Muscle of leg (tissue), 11 donors: ENCODE measurements around the gene KCNN1. TPM values are rescaled to one million over a fixed set of nuclear protein-coding genes. Genes with fewer than 3 reads are reported as not detected.
"Not testable (repeated sequence)": the region's sequence is repeated elsewhere in the genome, so short reads cannot be mapped to it uniquely, and the experiment has no call there.

Source experiments
- DNase-seq: peaks from one replicate; pipeline ENCODE4 v3.0.0; 2013
- H3K27ac ChIP-seq: one replicate; pipeline ENCODE4 v1.5.1; 2013; ENCODE audit warnings: mild to moderate bottlenecking, low read length, control low read depth
- H3K27me3 ChIP-seq: one replicate; pipeline ENCODE4 v1.6.1; 2013; ENCODE audit warnings: low read length; ENCODE audit not compliant: control insufficient read depth, insufficient read depth
- H3K36me3 ChIP-seq: one replicate; pipeline ENCODE4 v1.6.1; 2013; ENCODE audit warnings: low read length; ENCODE audit not compliant: control insufficient read depth, insufficient read depth
- H3K4me1 ChIP-seq: one replicate; pipeline ENCODE4 v1.6.1; 2013; ENCODE audit warnings: low read length; ENCODE audit not compliant: control insufficient read depth, insufficient read depth
- H3K4me3 ChIP-seq: one replicate; pipeline ENCODE4 v1.5.1; 2013; ENCODE audit warnings: low read length, control low read depth
- H3K9me3 ChIP-seq: replicated peaks from 2 replicates; pipeline ENCODE4 v1.6.1; 2013; ENCODE audit warnings: low read depth, low read length; ENCODE audit not compliant: control insufficient read depth
- WGBS: methylation state at CpG from one replicate; pipeline ENCODE4 v1.1.5; 2013; ENCODE audit warnings: missing lambda C conversion rate; ENCODE audit not compliant: insufficient coverage; 5-methylcytosine and 5-hydroxymethylcytosine counted together
- polyA plus RNA-seq, 8 donors: library from polyadenylated mRNA; unstranded; fragments of 120-200 nt; gene quantifications; one replicate each; pipeline versions ENCODE4 v1.2.1 to v1.2.3, GENCODE V29; 2013; ENCODE audit warnings: inconsistent platforms in 1 of 8, low replicate concordance in 1 of 8; ENCODE audit not compliant: insufficient read length in 8 of 8, insufficient read depth in 1 of 8
- total RNA-seq: library from RNA; stranded (reverse); fragments of 120-200 nt; gene quantifications from one replicate; pipeline ENCODE4 v1.2.4, GENCODE V29; 2013

The KCNN1 gene
- total and polyA plus RNA-seq, 9 donors, result 0.65 to 2.5 (median 1.3) TPM

DNA sequence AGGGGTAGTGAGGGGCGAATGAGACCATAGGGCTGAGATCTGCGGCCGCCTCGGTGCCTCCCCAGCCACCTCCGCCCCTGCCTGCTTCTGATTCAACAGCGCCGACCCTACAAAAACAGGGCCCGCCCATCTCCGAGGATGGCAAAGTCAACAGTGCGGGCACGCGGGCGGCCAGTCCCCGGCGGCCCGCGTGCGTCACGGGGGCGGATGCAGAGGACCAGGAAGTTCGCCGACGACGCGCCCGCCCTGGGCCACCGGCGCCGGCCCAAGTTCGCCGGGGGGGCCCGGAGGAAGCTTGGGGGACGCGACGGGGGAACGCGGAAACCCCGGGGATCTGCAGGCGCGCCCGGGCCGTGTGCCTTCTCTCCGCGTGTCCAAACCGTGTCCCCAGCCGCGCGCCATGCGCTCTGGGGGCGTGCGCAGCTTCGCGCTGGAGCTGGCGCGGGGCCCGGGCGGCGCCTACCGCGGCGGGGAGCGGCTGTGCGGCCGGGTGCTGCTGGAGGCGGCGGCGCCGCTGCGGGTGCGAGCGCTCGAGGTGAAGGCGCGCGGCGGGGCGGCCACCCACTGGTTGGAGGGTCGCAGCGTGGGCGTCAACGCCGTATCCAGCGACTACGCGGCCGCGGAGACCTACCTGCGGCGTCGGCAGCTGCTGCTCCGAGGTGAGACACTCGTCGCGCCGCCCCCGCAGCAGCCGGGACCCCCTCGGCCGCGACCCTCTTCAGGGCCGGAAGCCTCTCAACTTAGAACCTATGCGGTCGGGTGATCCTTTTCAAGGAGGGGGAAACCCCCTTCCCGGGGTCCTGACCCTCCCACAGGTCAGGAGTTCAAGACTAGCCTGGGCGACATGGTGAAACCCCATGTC is 34.2 kb downstream of the KCNN1 start:
- Histone ChIP-seq H3K27me3 (peaks cover 21% of the 10 kb centered on the region), H3K4me1 (peaks cover 10% of the 10 kb centered on the region), H3K9me3 (no peaks in the 10 kb centered on the region), H3K4me3 (peak overlapping the region; percentile 39), H3K27ac (peak overlapping the region; percentile 20), H3K36me3 (no peaks in the 10 kb centered on the region)
- DNase-seq, result peak; percentile 87
- under 1% methylated on average over 101 of the region's 105 CpGs for WGBS

DNA sequence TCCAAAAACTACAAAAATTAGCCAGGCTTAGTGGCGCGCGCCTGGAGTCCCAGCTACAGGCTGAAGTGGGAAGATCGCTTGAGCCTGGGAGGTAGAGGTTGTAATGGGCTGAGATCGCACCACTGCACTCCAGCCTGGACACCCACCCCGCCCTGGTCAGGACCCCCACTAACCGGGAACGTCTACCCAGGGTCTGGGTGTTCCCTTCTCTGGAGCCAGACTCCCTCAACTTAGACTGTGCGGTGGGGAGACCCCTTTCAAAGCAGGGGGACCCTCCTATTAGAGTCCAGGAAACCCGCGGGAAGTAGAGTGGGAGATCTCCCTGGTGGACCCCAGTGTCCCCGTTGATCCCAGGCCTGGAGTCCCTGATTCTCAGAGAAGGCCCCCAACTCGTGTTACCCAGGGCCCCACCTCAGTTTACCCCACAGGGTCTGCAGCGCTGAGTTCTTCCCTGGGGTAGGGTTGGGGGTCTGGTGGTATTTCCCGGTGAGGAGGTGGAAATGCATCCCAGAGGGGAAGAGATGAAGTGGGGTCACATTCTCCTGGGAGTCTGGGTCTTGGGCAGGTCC is 35.0 kb downstream of the KCNN1 start:
- no peaks in the 10 kb centered on the region for H3K9me3 ChIP-seq
- WGBS, result no CpG with 5 or more reads among the region's 15 CpGs
- peaks cover 10% of the 10 kb centered on the region for H3K4me1 ChIP-seq
- peaks cover 21% of the 10 kb centered on the region for H3K27me3 ChIP-seq
- H3K27ac ChIP-seq, result peak overlapping the region; percentile 20
- H3K36me3 ChIP-seq, result no peaks in the 10 kb centered on the region
- peak; percentile 36 for DNase-seq
- H3K4me3 ChIP-seq, result peak overlapping the region; percentile 39

DNA sequence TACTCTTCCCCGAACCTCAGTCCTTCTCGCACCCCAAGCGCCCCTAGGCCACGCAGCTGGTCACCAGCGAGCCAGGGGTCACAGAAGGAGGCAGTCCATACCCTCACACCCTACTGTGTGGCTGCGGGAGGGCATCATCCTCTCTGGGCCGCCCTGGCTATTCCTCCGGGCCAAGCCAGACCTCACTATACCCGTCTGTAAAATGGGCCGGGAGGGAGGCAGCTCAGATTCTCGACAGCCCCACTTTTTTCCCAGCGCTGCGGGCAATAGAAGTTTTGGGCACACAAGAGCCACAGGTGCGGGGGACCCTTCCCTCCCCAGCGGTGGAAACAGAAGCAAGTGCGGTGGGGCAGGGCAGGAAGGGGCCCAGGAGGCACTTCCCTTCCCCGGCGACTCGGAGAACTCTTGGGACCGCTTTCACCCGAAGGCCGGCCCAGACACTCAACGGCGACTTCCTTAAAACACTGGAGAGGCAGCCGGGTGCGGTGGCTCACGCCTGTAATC is 35.5 kb downstream of the KCNN1 start:
- peak; percentile 48 for DNase-seq
- peaks cover 13% of the 10 kb centered on the region for H3K4me1 ChIP-seq

DNA sequence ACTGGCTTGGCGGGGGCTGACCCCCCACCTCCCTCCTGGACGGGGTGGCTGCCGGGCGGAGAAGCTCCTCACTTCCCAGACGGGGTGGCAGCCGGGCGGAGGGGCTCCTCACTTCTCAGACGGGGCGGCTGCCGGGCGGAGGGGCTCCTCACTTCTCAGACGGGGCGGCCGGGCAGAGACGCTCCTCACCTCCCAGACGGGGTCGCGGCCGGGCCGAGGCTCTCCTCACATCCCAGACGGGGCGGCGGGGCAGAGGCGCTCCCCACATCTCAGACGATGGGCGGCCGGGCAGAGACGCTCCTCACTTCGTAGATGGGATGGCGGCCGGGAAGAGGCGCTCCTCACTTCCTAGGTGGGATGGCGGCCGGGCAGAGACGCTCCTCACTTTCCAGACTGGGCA is 38.8 kb downstream of the KCNN1 start:
- DNase-seq, H3K36me3 ChIP-seq, H3K9me3 ChIP-seq, H3K4me3 ChIP-seq, H3K27ac ChIP-seq: not testable (repeated sequence)
- Histone ChIP-seq H3K27me3 (peaks cover 19% of the 10 kb centered on the region), H3K4me1 (peaks cover 25% of the 10 kb centered on the region)
- WGBS, result 93% methylated on average over 7 of the region's 35 CpGs

More for the DNA sequence above, 35.5 kb downstream of the KCNN1 start:
- H3K27ac ChIP-seq, result no peak overlapping the region
- 83% methylated on average over 15 of the region's 27 CpGs for WGBS
- peak overlapping the region; percentile 39 for H3K4me3 ChIP-seq
- no peaks in the 10 kb centered on the region for H3K36me3 ChIP-seq
- H3K27me3 ChIP-seq, result peaks cover 21% of the 10 kb centered on the region
- no peaks in the 10 kb centered on the region for H3K9me3 ChIP-seq

DNA sequence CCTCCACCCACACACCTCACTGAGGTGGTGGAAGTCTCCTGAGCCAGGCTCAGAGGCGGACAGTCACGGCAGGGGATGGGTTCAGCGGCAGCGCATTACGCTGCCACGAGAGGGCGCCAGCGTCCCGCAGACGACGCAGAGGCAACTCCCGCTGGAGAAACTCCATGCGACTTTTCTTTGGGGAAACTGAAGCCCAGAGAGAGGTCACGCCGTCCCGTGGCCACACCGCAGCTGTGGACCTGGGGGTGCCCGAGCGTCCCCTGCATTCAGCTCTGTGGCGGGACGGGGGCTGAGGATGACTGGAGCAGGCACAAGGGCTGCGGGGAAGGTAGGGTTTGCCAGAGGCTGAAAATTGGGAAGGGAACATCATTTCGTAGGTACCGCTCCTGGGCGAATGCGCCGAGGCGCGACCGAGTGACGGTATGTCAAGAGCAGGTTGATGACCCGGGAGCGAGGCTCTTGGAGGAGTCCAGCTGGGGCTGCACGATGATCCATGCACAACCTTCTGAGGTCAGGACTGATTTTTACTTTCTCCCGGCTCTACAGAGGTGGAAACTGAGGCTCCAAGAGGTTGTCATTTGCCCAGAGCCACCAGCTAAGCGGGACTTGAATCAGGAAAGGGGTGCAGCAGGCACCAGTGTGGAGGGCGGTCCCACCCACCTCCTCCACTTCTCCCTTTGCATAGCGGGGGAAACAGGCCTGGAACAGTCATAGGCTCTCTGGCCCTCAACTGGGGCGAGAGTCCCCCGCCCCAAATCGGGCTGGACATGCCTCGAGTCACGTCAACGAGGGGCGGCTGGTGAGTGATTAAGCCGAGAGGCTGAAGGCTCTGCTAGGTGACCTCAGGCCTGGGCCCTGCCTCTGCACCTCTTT is 40.4 kb downstream of the KCNN1 start:
- peaks cover 16% of the 10 kb centered on the region for H3K4me1 ChIP-seq
- peak overlapping the region; percentile 55 for H3K4me3 ChIP-seq
- H3K27ac ChIP-seq, result peak overlapping the region; percentile 90
- under 1% methylated on average over 44 of the region's 46 CpGs for WGBS
- DNase-seq, result peak; percentile 88
- H3K27me3 ChIP-seq, result peaks cover 6% of the 10 kb centered on the region
- no peaks in the 10 kb centered on the region for H3K9me3 ChIP-seq
- H3K36me3 ChIP-seq, result peaks cover 5% of the 10 kb centered on the region

DNA sequence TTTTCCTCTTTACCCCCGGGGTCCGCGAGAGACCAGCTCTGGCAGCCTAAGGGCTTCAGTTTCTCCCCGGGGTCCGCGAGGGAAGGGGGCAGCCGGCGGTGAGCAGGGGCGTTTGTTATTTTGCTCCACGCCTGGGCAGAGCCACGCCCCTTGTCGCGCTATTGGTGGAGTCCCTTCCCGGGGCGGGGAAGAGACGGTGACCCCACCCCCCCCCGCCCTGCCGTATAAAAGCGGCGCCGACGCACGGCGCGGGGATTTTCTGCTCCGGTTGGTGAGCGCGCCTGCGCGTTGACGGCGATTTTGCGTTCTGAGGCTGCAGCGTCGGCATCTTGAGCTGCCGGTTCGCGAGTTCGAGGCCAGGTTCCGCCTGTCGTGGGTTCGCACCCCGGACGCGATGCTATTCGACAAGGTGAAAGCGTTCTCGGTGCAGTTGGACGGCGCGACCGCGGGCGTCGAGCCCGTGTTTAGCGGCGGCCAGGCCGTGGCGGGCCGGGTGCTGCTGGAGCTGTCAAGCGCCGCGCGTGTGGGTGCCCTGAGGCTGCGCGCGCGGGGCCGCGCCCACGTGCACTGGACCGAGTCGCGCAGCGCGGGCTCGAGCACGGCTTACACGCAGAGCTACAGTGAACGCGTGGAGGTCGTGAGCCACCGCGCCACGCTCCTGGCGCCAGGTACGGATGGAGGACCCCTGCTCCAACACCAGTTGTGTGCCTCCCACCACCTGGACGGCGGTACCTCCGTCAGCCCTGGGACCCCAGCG is 41.2 kb downstream of the KCNN1 start, which contains the start of gene ARRDC2:
ARRDC2 (plus strand) TSS at position 254 of the 757 bp plus-strand sequence; CDS start at position 395, 141 bp downstream.
- Histone ChIP-seq H3K4me3 (peak within 1 kb of the TSS; percentile 55), H3K36me3 (peaks cover 5% of the 10 kb centered on the region), H3K27me3 (peaks cover 1% of the 10 kb centered on the region), H3K9me3 (no peaks in the 10 kb centered on the region), H3K27ac (peak within 1 kb of the TSS; percentile 90), H3K4me1 (peaks cover 16% of the 10 kb centered on the region)
- DNase-seq, result peak; percentile 98
- 15% methylated on average over 92 of the region's 92 CpGs for WGBS

DNA sequence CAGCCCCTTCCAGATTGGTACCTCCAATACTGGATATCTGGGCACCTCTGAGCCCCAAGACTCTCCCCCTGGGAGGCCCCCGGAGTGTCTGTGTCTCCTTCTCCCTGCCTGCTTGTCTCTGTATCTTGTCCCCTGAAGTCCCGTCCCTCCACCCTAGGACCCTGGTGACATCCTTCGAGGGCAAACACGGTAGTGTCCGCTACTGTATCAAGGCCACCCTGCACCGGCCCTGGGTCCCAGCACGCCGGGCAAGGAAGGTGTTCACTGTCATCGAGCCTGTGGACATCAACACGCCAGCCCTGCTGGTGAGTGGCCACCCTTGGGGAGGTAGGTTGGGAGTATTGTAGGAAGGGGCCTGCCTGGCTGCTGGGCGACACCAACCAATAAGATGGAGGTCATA is 41.9 kb downstream of the KCNN1 start:
- H3K36me3 ChIP-seq, result peaks cover 12% of the 10 kb centered on the region
- H3K27me3 ChIP-seq, result no peaks in the 10 kb centered on the region
- 94% methylated on average over 11 of the region's 11 CpGs for WGBS
- peaks cover 16% of the 10 kb centered on the region for H3K4me1 ChIP-seq
- DNase-seq, result no peak
- H3K27ac ChIP-seq, result no peak overlapping the region
- H3K9me3 ChIP-seq, result no peaks in the 10 kb centered on the region
- no peak overlapping the region for H3K4me3 ChIP-seq

DNA sequence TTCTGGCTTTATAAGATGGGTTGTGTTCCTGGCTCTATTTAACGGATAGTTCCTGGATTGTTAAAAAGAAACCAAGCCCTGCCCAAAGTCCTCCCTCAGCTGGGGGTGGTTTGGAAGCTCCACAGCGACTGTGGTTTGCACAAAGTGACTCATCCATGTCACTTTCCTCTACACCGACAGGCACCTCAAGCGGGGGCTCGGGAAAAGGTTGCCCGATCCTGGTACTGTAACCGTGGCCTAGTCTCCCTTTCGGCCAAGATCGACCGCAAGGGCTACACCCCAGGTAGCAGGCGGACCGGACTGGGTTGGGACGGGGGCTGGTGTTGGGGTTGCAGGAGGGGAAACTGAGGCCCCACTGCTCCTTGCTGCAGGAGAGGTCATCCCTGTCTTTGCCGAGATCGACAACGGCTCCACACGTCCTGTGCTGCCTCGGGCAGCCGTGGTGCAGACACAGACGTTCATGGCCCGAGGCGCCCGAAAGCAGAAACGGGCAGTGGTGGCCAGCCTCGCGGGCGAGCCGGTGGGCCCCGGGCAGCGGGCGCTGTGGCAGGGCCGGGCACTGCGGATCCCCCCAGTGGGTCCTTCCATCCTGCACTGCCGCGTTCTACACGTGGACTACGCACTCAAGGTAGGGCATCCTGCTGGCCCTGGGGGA is 42.6 kb downstream of the KCNN1 start:
- H3K36me3 ChIP-seq, result peaks cover 12% of the 10 kb centered on the region
- no peak overlapping the region for H3K27ac ChIP-seq
- no peak overlapping the region for H3K4me3 ChIP-seq
- DNase-seq, result no peak
- H3K27me3 ChIP-seq, result no peaks in the 10 kb centered on the region
- peaks cover 16% of the 10 kb centered on the region for H3K4me1 ChIP-seq
- WGBS, result 93% methylated on average over 33 of the region's 37 CpGs
- H3K9me3 ChIP-seq, result no peaks in the 10 kb centered on the region

DNA sequence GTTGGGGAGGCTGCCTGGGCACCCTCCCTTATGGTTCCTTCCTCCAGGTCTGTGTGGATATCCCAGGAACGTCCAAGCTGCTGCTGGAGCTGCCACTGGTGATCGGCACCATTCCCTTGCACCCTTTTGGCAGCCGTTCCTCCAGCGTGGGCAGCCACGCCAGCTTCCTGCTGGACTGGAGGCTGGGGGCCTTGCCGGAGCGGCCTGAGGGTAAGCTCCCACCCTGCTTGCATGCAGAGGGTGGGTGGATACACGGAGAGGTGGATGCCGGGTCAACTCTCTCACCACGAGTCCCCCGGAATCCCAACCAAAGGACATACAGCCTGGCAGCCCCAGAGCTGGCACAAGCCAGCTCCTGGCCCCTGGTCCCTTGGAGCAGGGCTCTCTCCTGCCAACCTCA is 43.2 kb downstream of the KCNN1 start:
- H3K9me3 ChIP-seq, result no peaks in the 10 kb centered on the region
- H3K4me1 ChIP-seq, result peaks cover 16% of the 10 kb centered on the region
- H3K27me3 ChIP-seq, result no peaks in the 10 kb centered on the region
- no peak overlapping the region for H3K4me3 ChIP-seq
- H3K36me3 ChIP-seq, result peaks cover 12% of the 10 kb centered on the region
- DNase-seq, result no peak
- no peak overlapping the region for H3K27ac ChIP-seq
- WGBS, result 84% methylated on average over 7 of the region's 11 CpGs
